H54 (cell line): ENCODE measurements around the gene JAG1.
"Not testable (repeated sequence)": the region's sequence is repeated elsewhere in the genome, so short reads cannot be mapped to it uniquely, and the experiment has no call there.

ENCODE experiments used
- DNase-seq: peaks from one replicate; pipeline ENCODE4 v3.0.0; 2011; ENCODE audit warnings: low spot score, mixed read lengths; ENCODE audit not compliant: insufficient read length
- FAIRE-seq: peaks from 3 replicates; lab custom pipeline; 2011; peaks lifted over from hg19 to GRCh38; lab: Jason Lieb, UNC
- POLR2A ChIP-seq: IDR thresholded peaks from 2 replicates; pipeline ENCODE4 v1.6.1; 2011; ENCODE audit warnings: low read depth, mild to moderate bottlenecking, low read length

JAG1 gene

GRCh38 chr20:10603971-10604864 lies 69.6 kb downstream of the JAG1 start:
- peak; percentile 62 for DNase-seq
- FAIRE-seq: peak; percentile 78

GRCh38 chr20:10603378-10603777 lies 70.4 kb downstream of the JAG1 start:
- no peak for FAIRE-seq
- TF ChIP-seq POLR2A: no peak
- DNase-seq: no peak

More at GRCh38 chr20:10603971-10604864, 69.6 kb downstream of the JAG1 start:
- peak; percentile 37; the same call in 1 of the 2 replicates for TF ChIP-seq POLR2A

- FAIRE-seq: no peak
Measured at GRCh38 chr20:10602221-10602871, 71.5 kb downstream of the JAG1 start.

GRCh38 chr20:10597637-10598036 lies 76.2 kb downstream of the JAG1 start:
- DNase-seq (no peak), FAIRE-seq (no peak)
- no peak for TF ChIP-seq POLR2A

More at GRCh38 chr20:10602221-10602871, 71.5 kb downstream of the JAG1 start:
- DNase-seq: no peak
- TF ChIP-seq POLR2A: no peak

GRCh38 chr20:10596710-10597121 lies 77.1 kb downstream of the JAG1 start:
- TF ChIP-seq POLR2A: no peak
- FAIRE-seq (no peak), DNase-seq (no peak)

GRCh38 chr20:10595985-10596384 lies 77.8 kb downstream of the JAG1 start:
- no peak for FAIRE-seq
- TF ChIP-seq POLR2A: no peak
- no peak for DNase-seq

GRCh38 chr20:10595266-10595665 lies 78.5 kb downstream of the JAG1 start:
- no peak for TF ChIP-seq POLR2A
- FAIRE-seq: no peak

GRCh38 chr20:10594296-10594868 lies 79.4 kb downstream of the JAG1 start:
- no peak for DNase-seq
- TF ChIP-seq POLR2A: no peak
- FAIRE-seq: no peak

More at GRCh38 chr20:10595266-10595665, 78.5 kb downstream of the JAG1 start:
- no peak for DNase-seq

GRCh38 chr20:10591946-10592521 lies 81.8 kb downstream of the JAG1 start:
- FAIRE-seq (peak; percentile 15), DNase-seq (no peak)

GRCh38 chr20:10590950-10591671 lies 82.7 kb downstream of the JAG1 start:
- FAIRE-seq (peak; percentile 70), DNase-seq (no peak)
- TF ChIP-seq POLR2A: no peak

More at GRCh38 chr20:10591946-10592521, 81.8 kb downstream of the JAG1 start:
- TF ChIP-seq POLR2A: no peak

- DNase-seq, FAIRE-seq: not testable (repeated sequence)
Measured at GRCh38 chr20:10590446-10590845, 83.4 kb downstream of the JAG1 start.
